Neuronal stem cell (in vitro differentiated cells): Measurements from ENCODE around the gene ACOXL.

Experiments
- DNase-seq: peaks from one replicate; pipeline ENCODE4 v3.0.0-alpha.2; 2013; ENCODE audit warnings: low spot score
- H2AFZ ChIP-seq: one replicate; pipeline ENCODE4 v1.6.1; 2013; ENCODE audit warnings: mild to moderate bottlenecking, low read length, inconsistent platforms
- H2AK5ac ChIP-seq: 2 replicates; pipeline ENCODE4 v1.6.1; 2013; ENCODE audit warnings: low read depth, mild to moderate bottlenecking, inconsistent platforms, low read length, moderate library complexity, mixed read lengths
- H2BK120ac ChIP-seq: 2 replicates; pipeline ENCODE4 v1.6.1; 2013; ENCODE audit warnings: low read depth, mild to moderate bottlenecking, inconsistent platforms, low read length, moderate library complexity, mixed read lengths
- H2BK12ac ChIP-seq: one replicate; pipeline ENCODE4 v1.6.1; 2013; ENCODE audit warnings: low read length, inconsistent platforms
- H2BK15ac ChIP-seq: 2 replicates; pipeline ENCODE4 v1.6.1; 2013; ENCODE audit warnings: mild to moderate bottlenecking, low read length, inconsistent platforms, mixed read lengths
- H2BK5ac ChIP-seq: one replicate; pipeline ENCODE4 v1.6.1; 2013; ENCODE audit warnings: inconsistent platforms, mild to moderate bottlenecking, low read length, moderate library complexity
- H3K14ac ChIP-seq: one replicate; pipeline ENCODE4 v1.6.1; 2013; ENCODE audit warnings: low read length, inconsistent platforms
- H3K18ac ChIP-seq: 2 replicates; pipeline ENCODE4 v1.6.1; 2013; ENCODE audit warnings: low read length, inconsistent platforms
- H3K23ac ChIP-seq: 2 replicates; pipeline ENCODE4 v1.6.1; 2013; ENCODE audit warnings: low read depth, mild to moderate bottlenecking, mixed read lengths, low read length, inconsistent platforms; ENCODE audit not compliant: poor library complexity
- H3K27ac ChIP-seq: replicated peaks from 3 replicates; pipeline ENCODE4 v1.5.1; 2013; ENCODE audit warnings: low read length, inconsistent platforms
- H3K27me3 ChIP-seq, 3 experiments: 2 replicates each; pipeline ENCODE4 v1.6.1; 2013; ENCODE audit warnings: low read length in 3 of 3, mild to moderate bottlenecking in 2 of 3, inconsistent platforms in 1 of 3, low read depth in 1 of 3, mixed read lengths in 1 of 3, moderate library complexity in 1 of 3; ENCODE audit not compliant: control insufficient read depth in 3 of 3, insufficient read depth in 3 of 3
- H3K36me3 ChIP-seq, 2 donors: replicated peaks in 1 of 2; 2 replicates each; pipeline ENCODE4 v1.6.1; 2013; ENCODE audit warnings: low read length in 2 of 2; ENCODE audit not compliant: control insufficient read depth in 2 of 2, insufficient read depth in 2 of 2
- H3K4ac ChIP-seq: 2 replicates; pipeline ENCODE4 v1.6.1; 2013; ENCODE audit warnings: inconsistent platforms, mild to moderate bottlenecking, low read length, moderate library complexity
- H3K4me1 ChIP-seq, 2 donors: 1 replicate in 1 of 2; 2 replicates in 1 of 2; pipeline ENCODE4 v1.6.1; 2013; ENCODE audit warnings: low read length in 2 of 2, low read depth in 1 of 2; ENCODE audit not compliant: control insufficient read depth in 2 of 2, insufficient read depth in 1 of 2
- H3K4me2 ChIP-seq: one replicate; pipeline ENCODE4 v1.6.1; 2013; ENCODE audit warnings: mild to moderate bottlenecking, low read length, inconsistent platforms; ENCODE audit not compliant: insufficient read depth, poor library complexity, severe bottlenecking
- H3K4me3 ChIP-seq, 2 donors: 2 replicates each; pipeline ENCODE4 v1.5.1; 2013; ENCODE audit warnings: low read length in 2 of 2, mild to moderate bottlenecking in 2 of 2, inconsistent platforms in 1 of 2, moderate library complexity in 1 of 2
- H3K79me1 ChIP-seq: one replicate; pipeline ENCODE4 v1.6.1; 2013; ENCODE audit warnings: low read depth, mild to moderate bottlenecking, inconsistent platforms, low read length, moderate library complexity
- H3K9ac ChIP-seq: one replicate; pipeline ENCODE4 v1.6.1; 2013; ENCODE audit warnings: mild to moderate bottlenecking, low read depth, low read length, inconsistent platforms; ENCODE audit not compliant: poor library complexity
- H3K9me3 ChIP-seq, 2 donors: replicated peaks in 1 of 2; 2 replicates each; pipeline versions ENCODE3 to v1.6.1; 2013; ENCODE audit warnings: low read length in 2 of 2, mild to moderate bottlenecking in 2 of 2, inconsistent platforms in 1 of 2, low read depth in 1 of 2, mixed read lengths in 1 of 2, moderate library complexity in 1 of 2; ENCODE audit not compliant: control insufficient read depth in 2 of 2, insufficient read depth in 1 of 2
- H4K8ac ChIP-seq: one replicate; pipeline ENCODE4 v1.6.1; 2013; ENCODE audit warnings: low read depth, mild to moderate bottlenecking, inconsistent platforms, low read length, moderate library complexity
- H4K91ac ChIP-seq: one replicate; pipeline ENCODE4 v1.6.1; 2013; ENCODE audit warnings: low read length, low read depth, mild to moderate bottlenecking, inconsistent platforms; ENCODE audit not compliant: poor library complexity
- WGBS, 2 donors: extraction: QIAGEN DNeasy Blood & Tissue Kit; methylation state at CpG; one replicate each; pipeline ENCODE4 v1.1.7; 2013; ENCODE audit warnings: missing lambda C conversion rate in 2 of 2, mixed read lengths in 1 of 2; ENCODE audit not compliant: insufficient read length in 2 of 2, insufficient replicate concordance in 1 of 2; ENCODE audit errors: extremely low coverage in 2 of 2; 5-methylcytosine and 5-hydroxymethylcytosine counted together

ACOXL gene

GRCh38 chr2:111126581-111126980, 394.2 kb downstream of the ACOXL start:
- no CpG with 5 or more reads among the region's 1 CpG for WGBS, 2 donors
- Histone ChIP-seq H2AFZ (no peak overlapping the region), H3K79me1 (peaks cover 6% of the 10 kb centered on the region), H2BK5ac (no peak overlapping the region), H3K36me3 (peaks cover 25 to 80% of the 10 kb centered on the region in 2 donors), H4K8ac (no peak overlapping the region), H3K27ac (no peak overlapping the region), H3K18ac (no peak overlapping the region), H3K4me2 (no peak overlapping the region), H3K9me3 (peaks cover 0 to 27% of the 10 kb centered on the region in 2 donors), H3K9ac (no peak overlapping the region), H2BK120ac (no peak overlapping the region), H2BK15ac (no peak overlapping the region), H3K14ac (no peak overlapping the region), H4K91ac (no peak overlapping the region), H3K4me1 (peaks cover 3 to 7% of the 10 kb centered on the region in 2 donors), H3K27me3 (no peaks in the 10 kb centered on the region), H2BK12ac (no peak overlapping the region), H3K4me3 (no peak overlapping the region), H3K4ac (no peak overlapping the region), H2AK5ac (no peak overlapping the region), H3K23ac (no peak overlapping the region)
- DNase-seq, result no peak

DNA sequence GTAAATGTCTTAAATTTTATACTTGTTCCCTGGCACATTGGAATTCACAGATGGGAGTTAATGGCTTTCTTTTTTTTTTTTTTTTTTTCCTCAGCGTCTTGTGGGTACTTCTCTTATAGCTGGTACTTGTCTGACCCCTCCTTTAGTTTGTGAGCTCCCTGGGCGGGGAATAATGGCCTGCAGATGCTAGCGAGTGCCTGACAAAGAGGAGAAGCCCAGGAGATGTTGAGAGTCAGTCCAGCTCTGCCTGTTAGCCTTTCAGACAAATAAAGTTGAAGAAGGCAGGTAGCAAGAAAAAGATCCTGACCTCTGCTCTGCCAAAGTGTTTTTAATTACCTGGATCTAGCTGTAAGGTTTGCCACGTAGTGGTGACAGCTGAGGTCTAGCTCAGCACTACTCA, 395.0 kb downstream of the ACOXL start:
- Histone ChIP-seq H3K9ac (no peak overlapping the region), H2BK15ac (no peak overlapping the region), H3K36me3 (peaks cover 29 to 88% of the 10 kb centered on the region in 2 donors), H4K91ac (no peak overlapping the region), H2BK120ac (no peak overlapping the region), H2BK12ac (no peak overlapping the region), H3K4me3 (no peak overlapping the region), H3K4ac (no peak overlapping the region), H3K23ac (no peak overlapping the region), H3K27me3 (no peaks in the 10 kb centered on the region), H3K9me3 (peaks cover 0 to 32% of the 10 kb centered on the region in 2 donors), H3K79me1 (peaks cover 4% of the 10 kb centered on the region), H2AK5ac (no peak overlapping the region), H3K18ac (no peak overlapping the region), H3K27ac (no peak overlapping the region), H3K4me1 (peaks cover 3 to 5% of the 10 kb centered on the region in 2 donors), H2BK5ac (no peak overlapping the region), H3K14ac (no peak overlapping the region), H4K8ac (no peak overlapping the region), H3K4me2 (no peak overlapping the region), H2AFZ (no peak overlapping the region)
- no peak for DNase-seq
- no CpG with 5 or more reads among the region's 4 CpGs for WGBS, 2 donors

DNA sequence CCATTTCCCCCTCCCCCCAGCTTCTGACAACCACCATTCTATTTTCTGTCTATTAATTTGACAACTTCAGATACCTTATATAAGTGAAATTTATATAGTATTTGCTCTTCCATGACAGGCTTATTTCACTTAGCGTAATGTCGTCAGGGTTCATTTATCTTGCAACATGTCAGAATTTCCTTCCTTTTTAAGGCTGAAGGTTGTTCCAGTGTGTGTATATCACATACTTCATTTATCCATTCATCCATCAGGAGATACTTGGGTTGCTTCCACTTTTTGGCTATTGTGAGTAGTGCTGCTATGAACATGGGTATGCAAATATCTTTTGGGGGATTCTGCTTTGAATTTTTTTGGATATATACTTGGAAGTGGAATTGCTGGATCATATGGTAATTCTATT, 395.7 kb downstream of the ACOXL start:
- Histone ChIP-seq H4K91ac (no peak overlapping the region), H3K9ac (no peak overlapping the region), H3K14ac (no peak overlapping the region), H3K18ac (no peak overlapping the region), H2BK12ac (no peak overlapping the region), H3K4me1 (peaks cover 3 to 5% of the 10 kb centered on the region in 2 donors), H3K27ac (no peak overlapping the region), H2AK5ac (no peak overlapping the region), H3K4me2 (no peak overlapping the region), H2AFZ (no peak overlapping the region), H2BK120ac (no peak overlapping the region), H3K36me3 (peaks cover 29 to 95% of the 10 kb centered on the region in 2 donors), H3K23ac (no peak overlapping the region), H3K9me3 (peaks cover 0 to 32% of the 10 kb centered on the region in 2 donors), H3K27me3 (no peaks in the 10 kb centered on the region), H4K8ac (no peak overlapping the region), H2BK5ac (no peak overlapping the region), H3K4me3 (no peak overlapping the region), H3K4ac (no peak overlapping the region), H3K79me1 (peaks cover 4% of the 10 kb centered on the region), H2BK15ac (no peak overlapping the region)
- DNase-seq, result no peak
- WGBS, 2 donors, result no CpG with 5 or more reads among the region's 2 CpGs

DNA sequence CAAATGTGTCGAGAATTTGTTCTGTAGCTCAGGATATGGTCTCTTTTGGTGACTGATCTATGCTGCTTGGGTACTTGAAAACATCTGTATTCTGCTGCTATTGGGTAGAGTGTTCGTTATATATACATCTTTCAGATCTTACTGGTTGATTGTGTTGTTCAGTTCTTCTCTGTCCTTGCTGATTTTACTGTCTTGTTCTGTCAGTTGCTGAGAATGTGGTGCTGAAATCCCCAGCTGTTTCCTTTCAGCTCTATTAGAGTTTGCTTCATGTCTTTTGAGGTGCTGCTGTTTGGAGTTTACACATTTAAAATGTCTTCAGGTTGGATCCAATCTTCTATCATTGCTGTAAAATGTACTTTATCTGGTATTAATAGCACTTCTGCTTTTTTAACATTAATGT, 401.2 kb downstream of the ACOXL start:
- peaks cover 28 to 98% of the 10 kb centered on the region in 2 donors for H3K36me3 ChIP-seq
- no peak overlapping the region for H4K91ac ChIP-seq
- H3K27me3 ChIP-seq, result no peaks in the 10 kb centered on the region
- no peak overlapping the region for H2AFZ ChIP-seq
- peaks cover 5 to 10% of the 10 kb centered on the region in 2 donors for H3K4me1 ChIP-seq
- H3K18ac ChIP-seq, result no peak overlapping the region
- H3K4me3 ChIP-seq, result no peak overlapping the region
- no peak overlapping the region for H3K9ac ChIP-seq
- peaks cover 12% of the 10 kb centered on the region for H3K79me1 ChIP-seq
- no peak overlapping the region for H2BK15ac ChIP-seq
- no peak overlapping the region for H3K14ac ChIP-seq
- no peak overlapping the region for H2BK120ac ChIP-seq
- no peak overlapping the region for H3K27ac ChIP-seq
- no peak for DNase-seq
- H3K4me2 ChIP-seq, result no peak overlapping the region
- no peak overlapping the region for H2BK12ac ChIP-seq
- H2AK5ac ChIP-seq, result no peak overlapping the region
- no peak overlapping the region for H4K8ac ChIP-seq
- H2BK5ac ChIP-seq, result no peak overlapping the region
- H3K23ac ChIP-seq, result no peak overlapping the region
- H3K9me3 ChIP-seq, result peaks cover 0 to 38% of the 10 kb centered on the region in 2 donors
- no CpG with 5 or more reads among the region's 2 CpGs for WGBS, 2 donors
- H3K4ac ChIP-seq, result no peak overlapping the region
